HepG2 (cell line): ENCODE data around the gene TMPO. TPM values are rescaled to one million over a fixed set of nuclear protein-coding genes. Genes with fewer than 3 reads are reported as not detected.
"Not testable (repeated sequence)": the region's sequence is repeated elsewhere in the genome, so short reads cannot be mapped to it uniquely, and the experiment has no call there.

ENCODE experiments used
- ATAC-seq: fragments of 200-7000 bp; cut with Tn5 transposase; 3 replicates; pipeline ENCODE4 v1.9.1; 2020; ENCODE audit warnings: mild to moderate bottlenecking, moderate library complexity
- BruUV-seq: library from RNA; stranded (reverse); fragments of 400-500 nt; replicated peaks from 2 replicates; lab custom pipeline; 2021; lab: Mats Ljungman, UMichigan
- CTCF ChIA-PET: fragments of 300-600 bp; formaldehyde crosslinking; extraction: SDS; loops from one replicate; lab custom pipeline; 2021; ENCODE audit warnings: low total read pairs, inconsistent platforms, low intra/inter-chr PET ratio; lab: Yijun Ruan, JAX
- POLR2A ChIA-PET: fragments of 350-600 bp; sonication (Branson Sonifier 250); formaldehyde crosslinking; loops from one replicate; lab custom pipeline; 2020; ENCODE audit warnings: antibody characterized with exemption, inconsistent platforms; lab: Yijun Ruan, JAX
- DNase-seq: peaks from one replicate; pipeline ENCODE4 v3.0.0-alpha.2; 2015; ENCODE audit warnings: low spot score
- FAIRE-seq: peaks from 3 replicates; lab custom pipeline; 2011; peaks lifted over from hg19 to GRCh38; lab: Jason Lieb, UNC
- H2AFZ ChIP-seq: one replicate; pipeline ENCODE4 v1.6.1; 2011; ENCODE audit warnings: low read length, inconsistent platforms
- H3K27ac ChIP-seq: fragments of 300-600 bp; 3 replicates; pipeline ENCODE4 v1.8.0; 2011; ENCODE audit warnings: mixed run types, mild to moderate bottlenecking, mixed read lengths, low read length, inconsistent platforms; ENCODE audit not compliant: insufficient read depth; ENCODE audit errors: extremely low read length
- H3K27me3 ChIP-seq, 2 experiments: fragments of 200-600 bp in 1 of 2; 2 replicates in 1 of 2; 3 replicates in 1 of 2; pipeline versions ENCODE4 v1.6.0 to v1.8.0; 2011; ENCODE audit warnings: low read length in 2 of 2, mild to moderate bottlenecking in 2 of 2, moderate library complexity in 2 of 2, inconsistent platforms in 1 of 2; ENCODE audit not compliant: insufficient read depth in 2 of 2, control insufficient read depth in 1 of 2
- H3K36me3 ChIP-seq, 2 experiments: fragments of 200-600 bp in 1 of 2; replicated peaks in 1 of 2; 2 replicates in 1 of 2; 3 replicates in 1 of 2; pipeline versions ENCODE4 v1.5.1 to v1.8.0; 2011; ENCODE audit warnings: low read length in 2 of 2, inconsistent platforms in 1 of 2; ENCODE audit not compliant: insufficient read depth in 2 of 2, control insufficient read depth in 1 of 2
- H3K4me1 ChIP-seq: 2 replicates; pipeline ENCODE4 v1.5.1; 2012; ENCODE audit warnings: low read length, inconsistent platforms; ENCODE audit not compliant: insufficient read depth
- H3K4me2 ChIP-seq: 2 replicates; pipeline ENCODE4 v1.6.0; 2011; ENCODE audit warnings: low read depth, low read length, inconsistent platforms
- H3K4me3 ChIP-seq, 3 experiments: fragments of 200-600 bp in 1 of 3; sonication (generic), shearing (Covaris generic) in 1 of 3; replicated peaks in 1 of 3; 2 replicates each; pipeline ENCODE4 v1.5.1; 2011 to 2016; ENCODE audit warnings: low read length in 3 of 3, inconsistent platforms in 2 of 3, low read depth in 2 of 3, mild to moderate bottlenecking in 2 of 3, control low read depth in 1 of 3, mixed read lengths in 1 of 3; ENCODE audit not compliant: insufficient read depth in 1 of 3
- H3K79me2 ChIP-seq: one replicate; pipeline ENCODE4 v1.6.1; 2011; ENCODE audit warnings: low read length, inconsistent platforms; ENCODE audit not compliant: insufficient read depth
- H3K9ac ChIP-seq: 2 replicates; pipeline ENCODE4 v1.6.0; 2011; ENCODE audit warnings: mild to moderate bottlenecking, low read depth, low read length, inconsistent platforms; ENCODE audit not compliant: insufficient read depth
- H3K9me3 ChIP-seq: 2 replicates; pipeline ENCODE4 v1.5.1; 2012; ENCODE audit warnings: mild to moderate bottlenecking, low read length
- H4K20me1 ChIP-seq: 2 replicates; pipeline ENCODE4 v1.6.0; 2011; ENCODE audit warnings: inconsistent platforms, mild to moderate bottlenecking, low read length, moderate library complexity; ENCODE audit not compliant: insufficient read depth
- BORCS8-MEF2B ChIP-seq: sonication (generic); formaldehyde crosslinking; IDR thresholded peaks from 2 replicates; pipeline ENCODE4 v1.8.0; 2022; ENCODE audit warnings: mild to moderate bottlenecking, missing genetic modification reagents
- ZNF770 ChIP-seq: sonication (generic); formaldehyde crosslinking; IDR thresholded peaks from 2 replicates; pipeline ENCODE4 v1.5.0; 2020; ENCODE audit warnings: mild to moderate bottlenecking, missing genetic modification reagents
- WGBS: methylation state at CpG from one replicate; pipeline ENCODE4 v1.1.6; 2017; ENCODE audit warnings: low lambda C conversion rate; 5-methylcytosine and 5-hydroxymethylcytosine counted together
- in situ Hi-C: cut with HindIII; loops from 2 replicates; pipeline ENCODE4 v1.10.0; 2017; ENCODE audit warnings: low pct_unique_long_range_greater_than_20kb; ENCODE audit not compliant: extremely low pct_ligation_motif_present
- intact Hi-C: fragments of 100-400 bp; cut with micrococcal nuclease; formaldehyde crosslinking; loops from one replicate; pipeline ENCODE4 v1.10.0; 2022; ENCODE audit not compliant: unreplicated experiment
- polyA plus RNA-seq, 8 experiments: library from polyadenylated mRNA; depleted of rRNA in 3 of 8; stranded (reverse) in 7 of 8; unstranded in 1 of 8; fragments of >200 nt; fragmentation: Illumina TruSeq in 4 of 8; extraction: Trizol in 4 of 8; gene quantifications; 2 replicates each; pipeline versions ENCODE4 v1.2.1 to v1.2.3, GENCODE V29; 2011 to 2016; ENCODE audit warnings: low read depth in 4 of 8, missing spikeins in 1 of 8, mixed read lengths in 1 of 8; ENCODE audit not compliant: insufficient read depth in 1 of 8
- total RNA-seq, 5 experiments: library from RNA; depleted of rRNA; stranded (reverse); fragments of >200 nt; fragmentation: Illumina TruSeq; extraction: Trizol; gene quantifications; 2 replicates each; pipeline ENCODE4 v1.2.3, GENCODE V29; 2016; ENCODE audit warnings: low read depth in 1 of 5

Gene TMPO
- total and polyA plus RNA-seq, 2 of the 13 experiments (the other 11 are each of a cell fraction or from before 2014, with no cell fraction given): 24.2 to 167 TPM

- intact Hi-C loops: no loop called here
- no peak for FAIRE-seq
- TF ChIP-seq ZNF770 (CRISPR knock-in tag): peak; percentile 59; the same call in 1 of the 2 replicates
- TF ChIP-seq BORCS8-MEF2B: no peak
- TF ChIP-seq, all 625 proteins: peak for 1
- ATAC-seq (no peak), DNase-seq (no peak)
- Histone ChIP-seq H3K4me2 (no peak overlapping the region; the same call in 1 of the 2 replicates), H3K79me2 (no peaks in the 10 kb centered on the region), H3K4me3 (no peak overlapping the region), H3K27ac (no peak overlapping the region), H3K4me1 (peaks cover 43% of the 10 kb centered on the region), H2AFZ (no peak overlapping the region), H3K9me3 (no peaks in the 10 kb centered on the region), H3K9ac (no peak overlapping the region), H3K36me3 (no peaks in the 10 kb centered on the region), H4K20me1 (no peaks in the 10 kb centered on the region), H3K27me3 (no peaks in the 10 kb centered on the region)
- 52% methylated on average over 4 of the region's 4 CpGs for WGBS
- CTCF ChIA-PET: no interaction called here
- no TSS peak for BruUV-seq
- in situ Hi-C loops: no loop called here
- POLR2A ChIA-PET: interaction anchor here (1.2 kb wide), 1 partner anchor 18 kb away, joined by 7 read pairs; the partner anchor contains the start of gene SLC25A3
Observed at GRCh38 chr12:98575013-98575412, 59.6 kb downstream of the TMPO start.

GRCh38 chr12:98576795-98577194, 61.4 kb downstream of the TMPO start:
- in situ Hi-C loops, H2AFZ ChIP-seq, H3K4me3 ChIP-seq, intact Hi-C loops, H3K9me3 ChIP-seq, FAIRE-seq, BruUV-seq, H3K27ac ChIP-seq, H3K36me3 ChIP-seq, CTCF ChIA-PET, POLR2A ChIA-PET, H4K20me1 ChIP-seq, ATAC-seq, DNase-seq, H3K79me2 ChIP-seq, H3K4me2 ChIP-seq, H3K9ac ChIP-seq, H3K27me3 ChIP-seq: not testable (repeated sequence)
- 88% methylated on average over 2 of the region's 2 CpGs for WGBS
- peaks cover 43% of the 10 kb centered on the region for H3K4me1 ChIP-seq
